Hypothalamus (tissue), 51 donors: ENCODE data around the gene DUOXA1.
"Not testable (repeated sequence)": the region's sequence is repeated elsewhere in the genome, so short reads cannot be mapped to it uniquely, and the experiment has no call there.

Experiments used
- DNase-seq, 51 donors: peaks; one replicate each; lab custom pipeline; 2025; lab: John Stamatoyannopoulos, UW

The DUOXA1 gene

GRCh38 chr15:45151998-45152828 lies 22.5 kb upstream of the DUOXA1 start:
- no peak for DNase-seq

- no peak for DNase-seq
Measured at GRCh38 chr15:45150997-45151396, 21.3 kb upstream of the DUOXA1 start.

DNA sequence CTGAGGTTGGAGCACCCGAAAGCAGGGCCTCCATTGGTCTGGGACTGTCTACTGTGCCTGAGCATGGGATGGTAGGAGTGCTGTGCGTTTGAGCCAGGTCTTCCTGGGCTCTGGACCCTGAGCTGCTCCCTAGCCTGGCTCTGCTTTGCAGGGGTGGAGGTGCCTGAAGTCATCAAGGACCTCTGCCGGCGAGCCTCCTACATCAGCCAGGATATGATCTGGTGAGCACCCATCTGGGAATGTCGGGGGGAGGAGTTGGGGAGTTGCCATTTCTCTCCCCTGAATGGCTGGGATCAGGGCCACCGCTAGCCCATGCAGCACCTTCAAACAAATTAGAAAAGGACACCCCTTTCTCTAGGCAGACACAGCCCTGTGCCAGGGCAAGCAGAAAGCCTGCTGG lies 20.8 kb upstream of the DUOXA1 start:
- DNase-seq = no peak

DNA sequence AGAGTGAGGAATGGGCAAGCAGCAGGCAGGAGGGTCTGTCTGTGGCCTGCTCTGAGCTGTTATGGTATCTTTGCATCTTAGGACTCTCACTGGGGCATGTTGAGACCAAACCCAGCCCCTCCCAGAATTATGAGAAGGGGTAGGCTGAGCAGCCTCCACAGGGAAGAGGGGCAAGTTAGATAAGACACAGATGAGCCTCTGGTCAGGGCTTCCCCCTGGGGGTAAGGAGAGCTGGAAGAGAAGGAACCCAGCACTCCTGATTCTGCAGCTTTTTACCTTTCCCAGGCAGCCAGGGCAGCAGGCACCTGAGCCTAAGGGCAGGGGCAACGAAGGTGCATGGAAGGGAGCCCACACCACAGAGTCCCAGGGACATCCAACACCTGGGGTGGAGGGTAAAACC lies 19.4 kb upstream of the DUOXA1 start:
- DNase-seq = no peak

- DNase-seq = no peak
Measured at GRCh38 chr15:45148076-45149059, 18.7 kb upstream of the DUOXA1 start.

DNA sequence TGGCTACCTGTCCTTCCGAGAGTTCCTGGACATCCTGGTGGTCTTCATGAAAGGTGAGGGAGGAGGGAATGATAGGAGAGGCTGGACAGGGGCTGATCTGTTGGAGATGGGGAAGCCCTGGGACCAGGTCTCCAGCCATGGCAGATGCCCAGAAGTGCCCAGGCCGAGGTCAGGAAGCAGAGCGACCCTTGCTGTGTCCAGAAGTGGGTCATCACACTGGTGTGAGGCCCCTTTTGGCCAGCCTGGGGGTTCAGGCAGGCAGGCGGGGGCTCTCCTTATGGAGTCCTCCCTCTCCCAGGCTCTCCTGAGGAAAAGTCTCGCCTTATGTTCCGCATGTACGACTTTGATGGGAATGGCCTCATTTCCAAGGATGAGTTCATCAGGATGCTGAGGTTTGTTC lies 17.9 kb upstream of the DUOXA1 start:
- DNase-seq = no peak

GRCh38 chr15:45146405-45146804 lies 16.7 kb upstream of the DUOXA1 start:
- no peak for DNase-seq

DNA sequence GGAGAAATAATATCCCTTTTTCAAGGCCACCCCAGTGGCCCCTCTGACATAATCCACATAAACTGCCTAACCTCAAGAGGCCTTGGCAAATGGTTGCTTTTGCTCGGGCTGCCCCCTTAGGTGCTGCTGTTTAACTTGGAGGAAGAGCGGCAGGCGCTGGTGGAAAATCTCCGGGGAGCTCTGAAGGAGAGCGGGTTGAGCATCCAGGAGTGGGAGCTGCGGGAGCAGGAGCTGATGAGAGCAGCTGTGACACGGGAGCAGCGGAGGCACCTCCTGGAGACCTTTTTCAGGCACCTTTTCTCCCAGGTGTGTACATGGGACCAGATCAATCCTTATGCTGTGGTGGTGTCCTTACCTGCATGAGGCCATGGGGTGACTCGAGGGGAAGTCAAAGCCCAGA lies 15.1 kb upstream of the DUOXA1 start:
- no peak for DNase-seq

GRCh38 chr15:45143946-45144345 lies 14.3 kb upstream of the DUOXA1 start:
- DNase-seq = no peak

GRCh38 chr15:45143056-45143455 lies 13.4 kb upstream of the DUOXA1 start:
- DNase-seq = no peak

- DNase-seq = no peak
Measured at GRCh38 chr15:45141386-45141785, 11.7 kb upstream of the DUOXA1 start.

DNA sequence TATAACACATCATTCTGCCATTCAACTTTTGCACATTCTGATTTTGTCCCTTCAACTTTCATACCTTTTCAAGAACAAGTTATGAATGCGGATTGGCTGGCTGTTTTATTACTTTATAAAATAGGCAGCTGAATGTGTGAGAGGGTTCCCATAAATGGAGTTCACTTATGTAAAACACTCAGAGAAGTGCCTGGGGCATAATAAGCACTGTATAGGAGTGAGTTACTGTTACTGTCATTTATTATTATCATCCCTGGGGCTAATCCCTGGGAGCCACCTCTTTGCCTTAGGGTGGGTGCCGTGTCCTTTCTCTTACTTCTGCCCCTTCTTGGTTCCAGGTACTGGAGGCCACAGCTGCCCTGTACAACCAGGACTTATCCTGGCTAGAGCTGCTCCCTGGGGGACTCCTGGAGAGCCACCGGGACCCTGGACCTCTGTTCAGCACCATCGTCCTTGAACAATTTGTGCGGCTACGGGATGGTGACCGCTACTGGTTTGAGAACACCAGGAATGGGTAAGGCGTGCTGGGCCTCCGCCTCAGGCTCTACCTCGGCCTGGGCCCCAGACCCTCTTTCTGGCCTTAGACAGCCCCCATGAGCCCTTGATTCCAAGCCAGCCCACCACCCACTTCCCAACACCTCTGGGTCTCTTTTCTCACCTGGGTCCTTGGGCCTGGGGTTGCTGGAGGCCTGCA lies 11.0 kb upstream of the DUOXA1 start:
- DNase-seq = no peak

DNA sequence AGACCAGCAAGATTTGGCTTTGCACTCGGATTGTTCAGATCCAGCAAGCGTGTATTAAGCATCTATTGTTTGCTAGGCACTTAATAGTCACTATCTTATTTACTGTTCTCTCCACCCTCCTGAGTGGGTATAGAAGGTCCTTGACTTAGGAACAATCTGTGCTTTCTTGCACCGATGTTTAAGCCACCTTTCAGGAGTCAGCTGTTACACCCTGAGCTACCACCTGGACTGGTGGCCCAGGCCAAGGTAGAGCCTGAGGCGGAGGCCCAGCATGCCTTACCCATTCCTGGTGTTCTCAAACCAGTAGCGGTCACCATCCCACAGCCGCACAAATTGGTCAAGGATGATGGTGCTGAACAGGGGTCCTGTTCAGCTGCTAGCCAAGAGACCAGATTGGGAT lies 10.1 kb upstream of the DUOXA1 start:
- no peak for DNase-seq

- no peak for DNase-seq
Measured at GRCh38 chr15:45138814-45139765, 9.4 kb upstream of the DUOXA1 start.

DNA sequence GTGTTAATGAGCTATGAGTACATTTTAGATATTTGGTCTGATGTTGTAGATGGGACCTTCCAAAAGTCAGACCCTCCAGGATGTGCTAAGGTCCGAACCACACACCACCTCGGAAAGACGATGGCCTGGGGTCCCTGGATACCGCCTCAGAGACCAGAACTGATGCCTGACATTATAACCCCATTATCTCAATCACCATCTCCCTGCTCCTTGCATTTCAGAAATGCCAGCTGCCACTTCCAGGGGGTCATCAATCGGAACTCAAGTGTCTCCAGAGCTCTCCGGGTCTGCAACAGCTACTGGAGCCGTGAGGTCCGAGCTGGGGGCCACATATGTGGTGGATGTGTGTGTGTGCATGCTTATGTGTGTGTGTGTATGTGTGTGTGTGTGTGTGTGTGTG lies 8.0 kb upstream of the DUOXA1 start:
- no peak for DNase-seq

DNA sequence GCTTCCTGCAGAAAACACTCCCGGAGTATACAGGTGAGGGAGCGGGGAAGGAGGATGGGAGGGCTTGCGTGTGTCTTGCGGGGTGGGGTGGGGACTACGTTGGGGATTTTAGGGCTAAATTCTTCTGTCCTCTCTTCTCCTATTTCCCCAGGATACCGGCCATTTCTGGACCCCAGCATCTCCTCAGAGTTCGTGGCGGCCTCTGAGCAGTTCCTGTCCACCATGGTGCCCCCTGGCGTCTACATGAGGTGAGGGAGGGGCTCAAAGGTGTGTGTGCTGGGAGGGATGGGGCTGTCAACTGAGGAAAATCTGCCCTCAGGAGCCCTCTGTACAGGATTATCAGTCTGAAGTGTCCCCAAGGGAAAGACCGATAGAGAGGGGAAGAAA lies 6.7 kb upstream of the DUOXA1 start:
- DNase-seq = no peak

DNA sequence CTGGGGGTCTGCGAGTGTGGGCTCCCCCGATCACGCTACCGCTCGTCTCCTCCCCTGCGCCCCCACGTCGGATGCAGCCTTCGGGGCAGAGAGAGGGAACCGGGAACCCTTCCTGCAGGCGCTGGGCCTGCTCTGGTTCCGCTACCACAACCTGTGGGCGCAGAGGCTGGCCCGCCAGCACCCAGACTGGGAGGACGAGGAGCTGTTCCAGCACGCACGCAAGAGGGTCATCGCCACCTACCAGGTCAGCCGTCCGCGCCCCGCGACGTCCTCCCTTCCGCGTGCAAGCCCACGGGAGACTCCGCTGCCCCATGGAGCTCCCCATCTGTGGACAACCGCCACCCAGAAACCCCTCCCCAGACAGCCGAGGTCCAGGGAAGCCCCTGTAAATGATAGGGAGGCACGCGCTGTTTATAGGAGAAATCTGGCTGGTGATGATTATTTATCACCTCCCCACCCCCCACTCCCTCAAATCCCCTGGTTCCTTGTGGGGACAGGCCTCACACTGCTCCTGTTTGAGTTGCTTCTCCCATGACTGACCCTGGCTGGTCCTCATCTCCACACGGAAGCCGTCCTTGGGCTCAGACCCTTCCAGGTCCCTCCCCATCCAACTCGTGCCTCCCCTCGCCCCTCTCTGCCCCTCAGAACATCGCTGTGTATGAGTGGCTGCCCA lies 6.2 kb upstream of the DUOXA1 start:
- not testable (repeated sequence) for DNase-seq

DNA sequence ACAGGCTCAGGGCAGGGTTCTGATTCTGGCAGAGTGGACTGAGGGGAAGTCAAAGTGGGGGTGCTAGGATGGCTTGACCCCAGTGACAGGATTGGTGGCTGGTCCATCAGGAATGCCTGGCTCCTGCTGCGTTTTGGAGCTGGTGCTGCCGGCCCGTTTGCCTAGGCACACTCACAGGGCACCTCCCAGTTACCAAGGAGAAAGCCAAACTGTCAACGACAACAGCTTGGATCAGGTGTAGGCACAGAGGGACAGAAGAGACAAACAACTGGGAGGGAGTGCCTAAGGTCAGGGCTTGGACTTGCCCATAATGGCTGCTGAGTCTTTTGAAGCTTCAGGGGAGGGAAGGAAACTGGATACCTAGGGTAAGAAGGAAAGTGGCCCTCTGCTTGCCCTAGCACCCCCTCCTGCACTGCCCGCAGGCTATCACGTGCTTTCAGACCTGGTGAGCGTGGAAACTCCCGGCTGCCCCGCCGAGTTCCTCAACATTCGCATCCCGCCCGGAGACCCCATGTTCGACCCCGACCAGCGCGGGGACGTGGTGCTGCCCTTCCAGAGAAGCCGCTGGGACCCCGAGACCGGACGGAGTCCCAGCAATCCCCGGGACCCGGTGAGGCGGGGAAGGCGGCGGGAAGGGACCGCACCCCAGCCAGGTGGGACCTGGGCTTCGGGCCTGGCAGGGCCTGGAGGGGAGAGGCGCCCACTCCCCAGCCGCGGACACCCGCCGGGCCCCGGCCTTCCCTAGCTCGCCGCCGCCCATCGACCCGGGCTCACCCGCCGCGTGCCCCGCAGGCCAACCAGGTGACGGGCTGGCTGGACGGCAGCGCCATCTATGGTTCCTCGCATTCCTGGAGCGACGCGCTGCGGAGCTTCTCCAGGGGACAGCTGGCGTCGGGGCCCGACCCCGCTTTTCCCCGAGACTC lies 5.3 kb upstream of the DUOXA1 start:
- DNase-seq = peak in 2 of 51 donors; percentile 22 to 28
